ENCODE data around the gene GARNL3. TPM values are rescaled to one million over a fixed set of nuclear protein-coding genes. Genes with fewer than 3 reads are reported as not detected.

Gene GARNL3
- total RNA-seq, 1 donor from 2014 or later = 31.4 TPM

GRCh38 chr9:127398275-127398647, 133.7 kb downstream of the GARNL3 start:
- peaks cover 0 to 14% of the 10 kb centered on the region in 2 donors for H3K36me3 ChIP-seq
- H3K4me1 ChIP-seq = peaks cover 26% of the 10 kb centered on the region
- H3K27ac ChIP-seq = peak overlapping the region; percentile 59
- no peak for DNase-seq (ENCODE audit: extremely low spot score in 2 of 2)
- intact Hi-C loops (cut with DNase I) = no loop called here
- no peaks in the 10 kb centered on the region for H3K9me3 ChIP-seq
- H3K27me3 ChIP-seq = no peaks in the 10 kb centered on the region
- TF ChIP-seq CTCF (IDR thresholded peaks at IDR 0.05) (no peak), POLR2AphosphoS5 (IDR thresholded peaks at IDR 0.05; ENCODE audit: insufficient read depth in 1 of 2, low read depth in 1 of 2) (no peak), POLR2A (IDR thresholded peaks at IDR 0.05) (no peak)
- H3K4me3 ChIP-seq = peak overlapping the region; percentile 60 to 70

GRCh38 chr9:127398715-127399400, 134.3 kb downstream of the GARNL3 start:
- DNase-seq (ENCODE audit: extremely low spot score in 2 of 2) = no peak
- Histone ChIP-seq H3K4me3 (peak overlapping the region; percentile 60 to 70), H3K9me3 (no peaks in the 10 kb centered on the region), H3K4me1 (peaks cover 26% of the 10 kb centered on the region), H3K27ac (no peak overlapping the region), H3K27me3 (no peaks in the 10 kb centered on the region), H3K36me3 (peaks cover 0 to 16% of the 10 kb centered on the region in 2 donors)
- TF ChIP-seq POLR2A (IDR thresholded peaks at IDR 0.05) (no peak), CTCF (IDR thresholded peaks at IDR 0.05) (no peak), POLR2AphosphoS5 (IDR thresholded peaks at IDR 0.05; ENCODE audit: insufficient read depth in 1 of 2, low read depth in 1 of 2) (no peak)
- intact Hi-C loops (cut with DNase I) = no loop called here

- intact Hi-C loops (cut with DNase I) = no loop called here
- Histone ChIP-seq H3K9me3 (no peaks in the 10 kb centered on the region), H3K27ac (no peak overlapping the region), H3K27me3 (no peaks in the 10 kb centered on the region), H3K4me3 (no peak overlapping the region), H3K36me3 (peaks cover 0 to 25% of the 10 kb centered on the region in 2 donors), H3K4me1 (peaks cover 26% of the 10 kb centered on the region)
- DNase-seq (ENCODE audit: extremely low spot score in 2 of 2) = no peak
- TF ChIP-seq POLR2AphosphoS5 (IDR thresholded peaks at IDR 0.05; ENCODE audit: insufficient read depth in 1 of 2, low read depth in 1 of 2) (no peak), CTCF (IDR thresholded peaks at IDR 0.05) (no peak), POLR2A (IDR thresholded peaks at IDR 0.05) (no peak)
Observed at GRCh38 chr9:127399736-127400269, 135.2 kb downstream of the GARNL3 start.

GRCh38 chr9:127402401-127403090, 138.0 kb downstream of the GARNL3 start:
- no peak for DNase-seq (ENCODE audit: extremely low spot score in 2 of 2)
- intact Hi-C loops (cut with DNase I) = no loop called here
- peaks cover 0 to 36% of the 10 kb centered on the region in 2 donors for H3K36me3 ChIP-seq
- no peak overlapping the region for H3K4me3 ChIP-seq
- H3K27ac ChIP-seq = no peak overlapping the region
- no peaks in the 10 kb centered on the region for H3K27me3 ChIP-seq
- no peak for TF ChIP-seq POLR2A (IDR thresholded peaks at IDR 0.05)
- no peak for TF ChIP-seq POLR2AphosphoS5 (IDR thresholded peaks at IDR 0.05; ENCODE audit: insufficient read depth in 1 of 2, low read depth in 1 of 2)
- TF ChIP-seq CTCF (IDR thresholded peaks at IDR 0.05) = no peak
- H3K4me1 ChIP-seq = peaks cover 18% of the 10 kb centered on the region
- no peaks in the 10 kb centered on the region for H3K9me3 ChIP-seq

Measured in vagina (tissue), 2 donors.